Measurements from ENCODE around the gene NEMP1. TPM values are rescaled to one million over a fixed set of nuclear protein-coding genes. Genes with fewer than 3 reads are reported as not detected.
A peak's percentile ranks its signal among the peaks of the same experiment; 100 is the strongest.

NEMP1 gene
- total and polyA plus RNA-seq, 2 donors: 9.5 to 19.5 TPM

- no peaks in the 10 kb centered on the region for H3K27me3 ChIP-seq (ENCODE audit: control insufficient read depth in 2 of 2, insufficient read depth in 1 of 2, low read length in 1 of 2)
- WGBS: 5% methylated on average over 45 of the region's 45 CpGs
- peak overlapping the region; percentile 69 to 85 for H3K27ac ChIP-seq (ENCODE audit: low read depth in 1 of 2, low read length in 1 of 2)
- H3K36me3 ChIP-seq (ENCODE audit: control insufficient read depth in 2 of 2, insufficient read depth in 2 of 2, low read length in 1 of 2): peaks cover 19 to 37% of the 10 kb centered on the region in 2 donors
- peak in 4 of 9 donors; percentile 37 to 65 (median 42) for DNase-seq (ENCODE audit: low read depth in 6 of 9, low spot score in 9 of 9)
- peaks cover 13 to 70% of the 10 kb centered on the region in 2 donors for H3K4me1 ChIP-seq (ENCODE audit: control insufficient read depth in 2 of 2, insufficient read depth in 2 of 2, low read length in 2 of 2)
- H3K9me3 ChIP-seq (ENCODE audit: control insufficient read depth in 2 of 2, insufficient read depth in 1 of 2, low read length in 1 of 2): no peaks in the 10 kb centered on the region
- peak overlapping the region; percentile 69 to 83 for H3K4me3 ChIP-seq (ENCODE audit: low read length in 2 of 2)
Measured at GRCh38 chr12:57089271-57090245, 11.0 kb upstream of the NEMP1 start.

GRCh38 chr12:57088354-57089270 lies 10.0 kb upstream of the NEMP1 start, which contains the start of gene NAB2:
TSS of gene NAB2 (plus strand) at chr12:57089114. CDS start at chr12:57089272, 158 bp downstream.
- Histone ChIP-seq H3K9me3 (ENCODE audit: control insufficient read depth in 2 of 2, insufficient read depth in 1 of 2, low read length in 1 of 2) (no peaks in the 10 kb centered on the region), H3K4me3 (ENCODE audit: low read length in 2 of 2) (peak within 1 kb of the TSS; percentile 83 to 97), H3K27ac (ENCODE audit: low read depth in 1 of 2, low read length in 1 of 2) (peak within 1 kb of the TSS; percentile 99), H3K36me3 (ENCODE audit: control insufficient read depth in 2 of 2, insufficient read depth in 2 of 2, low read length in 1 of 2) (peaks cover 19 to 30% of the 10 kb centered on the region in 2 donors), H3K4me1 (ENCODE audit: control insufficient read depth in 2 of 2, insufficient read depth in 2 of 2, low read length in 2 of 2) (peaks cover 11 to 61% of the 10 kb centered on the region in 2 donors), H3K27me3 (ENCODE audit: control insufficient read depth in 2 of 2, insufficient read depth in 1 of 2, low read length in 1 of 2) (no peaks in the 10 kb centered on the region)
- WGBS: under 1% methylated on average over 91 of the region's 91 CpGs
- DNase-seq (ENCODE audit: low read depth in 6 of 9, low spot score in 9 of 9): peak in 6 of 9 donors; percentile 81 to 93 (median 86)

GRCh38 chr12:57087691-57088353 lies 9.2 kb upstream of the NEMP1 start:
- H3K4me3 ChIP-seq (ENCODE audit: low read length in 2 of 2): peak overlapping the region; percentile 83 to 97
- peak in 5 of 9 donors; percentile 75 to 92 (median 80) for DNase-seq (ENCODE audit: low read depth in 6 of 9, low spot score in 9 of 9)
- peaks cover 14 to 22% of the 10 kb centered on the region in 2 donors for H3K36me3 ChIP-seq (ENCODE audit: control insufficient read depth in 2 of 2, insufficient read depth in 2 of 2, low read length in 1 of 2)
- H3K4me1 ChIP-seq (ENCODE audit: control insufficient read depth in 2 of 2, insufficient read depth in 2 of 2, low read length in 2 of 2): peaks cover 9 to 55% of the 10 kb centered on the region in 2 donors
- H3K27ac ChIP-seq (ENCODE audit: low read depth in 1 of 2, low read length in 1 of 2): peak overlapping the region; percentile 99
- WGBS: under 1% methylated on average over 37 of the region's 37 CpGs
- no peaks in the 10 kb centered on the region for H3K9me3 ChIP-seq (ENCODE audit: control insufficient read depth in 2 of 2, insufficient read depth in 1 of 2, low read length in 1 of 2)
- no peaks in the 10 kb centered on the region for H3K27me3 ChIP-seq (ENCODE audit: control insufficient read depth in 2 of 2, insufficient read depth in 1 of 2, low read length in 1 of 2)

- peak in 5 of 9 donors; percentile 75 to 93 (median 85) for DNase-seq (ENCODE audit: low read depth in 6 of 9, low spot score in 9 of 9)
Measured at GRCh38 chr12:57087010-57087690, 8.6 kb upstream of the NEMP1 start.

GRCh38 chr12:57086493-57087009 lies 8.0 kb upstream of the NEMP1 start:
- peak overlapping the region; percentile 99 for H3K27ac ChIP-seq (ENCODE audit: low read depth in 1 of 2, low read length in 1 of 2)
- peaks cover 7 to 9% of the 10 kb centered on the region in 2 donors for H3K36me3 ChIP-seq (ENCODE audit: control insufficient read depth in 2 of 2, insufficient read depth in 2 of 2, low read length in 1 of 2)
- DNase-seq (ENCODE audit: low read depth in 6 of 9, low spot score in 9 of 9): peak in 3 of 9 donors; percentile 44 to 69 (median 48)
- no peaks in the 10 kb centered on the region for H3K27me3 ChIP-seq (ENCODE audit: control insufficient read depth in 2 of 2, insufficient read depth in 1 of 2, low read length in 1 of 2)
- under 1% methylated on average over 14 of the region's 14 CpGs for WGBS
- H3K4me1 ChIP-seq (ENCODE audit: control insufficient read depth in 2 of 2, insufficient read depth in 2 of 2, low read length in 2 of 2): peaks cover 9 to 42% of the 10 kb centered on the region in 2 donors
- H3K4me3 ChIP-seq (ENCODE audit: low read length in 2 of 2): peak overlapping the region; percentile 83 to 97
- no peaks in the 10 kb centered on the region for H3K9me3 ChIP-seq (ENCODE audit: control insufficient read depth in 2 of 2, insufficient read depth in 1 of 2, low read length in 1 of 2)

More at GRCh38 chr12:57087010-57087690, 8.6 kb upstream of the NEMP1 start:
- Histone ChIP-seq H3K27me3 (ENCODE audit: control insufficient read depth in 2 of 2, insufficient read depth in 1 of 2, low read length in 1 of 2) (no peaks in the 10 kb centered on the region), H3K27ac (ENCODE audit: low read depth in 1 of 2, low read length in 1 of 2) (peak overlapping the region; percentile 99), H3K4me3 (ENCODE audit: low read length in 2 of 2) (peak overlapping the region; percentile 83 to 97), H3K9me3 (ENCODE audit: control insufficient read depth in 2 of 2, insufficient read depth in 1 of 2, low read length in 1 of 2) (no peaks in the 10 kb centered on the region), H3K4me1 (ENCODE audit: control insufficient read depth in 2 of 2, insufficient read depth in 2 of 2, low read length in 2 of 2) (peaks cover 9 to 48% of the 10 kb centered on the region in 2 donors), H3K36me3 (ENCODE audit: control insufficient read depth in 2 of 2, insufficient read depth in 2 of 2, low read length in 1 of 2) (peaks cover 13 to 15% of the 10 kb centered on the region in 2 donors)
- under 1% methylated on average over 52 of the region's 52 CpGs for WGBS

- peaks cover 2 to 4% of the 10 kb centered on the region in 2 donors for H3K36me3 ChIP-seq (ENCODE audit: control insufficient read depth in 2 of 2, insufficient read depth in 2 of 2, low read length in 1 of 2)
- peak in 1 of 9 donors; percentile 52 for DNase-seq (ENCODE audit: low read depth in 6 of 9, low spot score in 9 of 9)
- H3K27ac ChIP-seq (ENCODE audit: low read depth in 1 of 2, low read length in 1 of 2): peak overlapping the region; percentile 99
- H3K9me3 ChIP-seq (ENCODE audit: control insufficient read depth in 2 of 2, insufficient read depth in 1 of 2, low read length in 1 of 2): no peaks in the 10 kb centered on the region
- H3K4me3 ChIP-seq (ENCODE audit: low read length in 2 of 2): peak overlapping the region; percentile 83 to 97
- 31% methylated on average over 12 of the region's 12 CpGs for WGBS
- peaks cover 9 to 38% of the 10 kb centered on the region in 2 donors for H3K4me1 ChIP-seq (ENCODE audit: control insufficient read depth in 2 of 2, insufficient read depth in 2 of 2, low read length in 2 of 2)
- H3K27me3 ChIP-seq (ENCODE audit: control insufficient read depth in 2 of 2, insufficient read depth in 1 of 2, low read length in 1 of 2): no peaks in the 10 kb centered on the region
Measured at GRCh38 chr12:57085999-57086492, 7.5 kb upstream of the NEMP1 start.

- Histone ChIP-seq H3K27ac (ENCODE audit: low read depth in 1 of 2, low read length in 1 of 2) (no peak overlapping the region), H3K27me3 (ENCODE audit: control insufficient read depth in 2 of 2, insufficient read depth in 1 of 2, low read length in 1 of 2) (no peaks in the 10 kb centered on the region), H3K36me3 (ENCODE audit: control insufficient read depth in 2 of 2, insufficient read depth in 2 of 2, low read length in 1 of 2) (peaks cover 3 to 4% of the 10 kb centered on the region in 2 donors), H3K4me1 (ENCODE audit: control insufficient read depth in 2 of 2, insufficient read depth in 2 of 2, low read length in 2 of 2) (peaks cover 7 to 23% of the 10 kb centered on the region in 2 donors), H3K4me3 (ENCODE audit: low read length in 2 of 2) (no peak overlapping the region), H3K9me3 (ENCODE audit: control insufficient read depth in 2 of 2, insufficient read depth in 1 of 2, low read length in 1 of 2) (no peaks in the 10 kb centered on the region)
- WGBS: 98% methylated on average over 1 of the region's 1 CpG
- no peak for DNase-seq (ENCODE audit: low read depth in 6 of 9, low spot score in 9 of 9)
Measured at GRCh38 chr12:57080855-57081254, 2.3 kb upstream of the NEMP1 start.

Measured in thymus (tissue), 11 donors.